ENCODE measurements around the gene EYA4.

Gene EYA4, protein sequence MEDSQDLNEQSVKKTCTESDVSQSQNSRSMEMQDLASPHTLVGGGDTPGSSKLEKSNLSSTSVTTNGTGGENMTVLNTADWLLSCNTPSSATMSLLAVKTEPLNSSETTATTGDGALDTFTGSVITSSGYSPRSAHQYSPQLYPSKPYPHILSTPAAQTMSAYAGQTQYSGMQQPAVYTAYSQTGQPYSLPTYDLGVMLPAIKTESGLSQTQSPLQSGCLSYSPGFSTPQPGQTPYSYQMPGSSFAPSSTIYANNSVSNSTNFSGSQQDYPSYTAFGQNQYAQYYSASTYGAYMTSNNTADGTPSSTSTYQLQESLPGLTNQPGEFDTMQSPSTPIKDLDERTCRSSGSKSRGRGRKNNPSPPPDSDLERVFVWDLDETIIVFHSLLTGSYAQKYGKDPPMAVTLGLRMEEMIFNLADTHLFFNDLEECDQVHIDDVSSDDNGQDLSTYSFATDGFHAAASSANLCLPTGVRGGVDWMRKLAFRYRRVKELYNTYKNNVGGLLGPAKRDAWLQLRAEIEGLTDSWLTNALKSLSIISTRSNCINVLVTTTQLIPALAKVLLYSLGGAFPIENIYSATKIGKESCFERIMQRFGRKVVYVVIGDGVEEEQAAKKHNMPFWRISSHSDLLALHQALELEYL

DNA sequence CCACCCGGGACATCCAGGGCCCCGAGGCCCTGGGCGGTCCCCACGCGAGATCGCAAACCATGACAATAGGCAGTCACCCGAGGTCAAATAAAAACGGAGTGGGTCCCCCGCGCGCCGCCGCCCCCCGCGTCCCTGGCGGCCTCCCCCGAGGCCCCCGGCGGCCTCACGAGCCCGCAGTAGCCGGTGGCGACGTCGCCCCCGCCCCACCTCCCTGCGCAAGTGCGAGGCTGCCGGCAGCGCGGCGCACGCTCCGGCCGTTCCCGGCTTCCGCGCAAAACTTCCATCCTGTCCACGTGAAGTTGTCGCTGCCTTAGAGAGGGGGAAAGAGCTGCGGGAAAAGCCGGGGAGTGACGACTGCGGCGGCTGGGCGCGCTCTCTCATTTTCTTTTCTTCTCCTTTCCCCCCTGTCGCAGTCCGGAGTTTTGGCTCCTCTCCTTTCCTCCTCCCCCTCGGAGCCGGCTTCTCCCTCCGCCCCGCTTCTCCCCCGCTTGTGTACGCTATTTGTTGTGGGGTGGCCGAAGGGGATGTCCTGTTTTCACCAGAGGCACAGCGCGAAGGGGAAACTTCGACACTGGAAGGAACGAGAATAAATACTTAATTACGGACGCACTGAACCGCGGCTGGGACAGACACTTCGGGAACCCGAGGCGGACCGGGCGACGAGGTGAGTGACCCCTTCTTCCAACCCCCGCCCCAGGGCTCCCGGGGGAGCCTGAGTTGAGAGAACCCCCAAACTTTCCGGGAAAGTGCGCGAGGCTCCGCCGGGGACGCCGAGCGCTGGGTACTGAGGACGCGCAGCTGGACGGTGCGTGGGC is at the start of gene EYA4:
Gene EYA4, plus strand, starts transcription at position 272 of the 815 bp plus-strand sequence. CDS start 33,424 bp downstream, outside the sequence.
- no peak for FAIRE-seq

DNA sequence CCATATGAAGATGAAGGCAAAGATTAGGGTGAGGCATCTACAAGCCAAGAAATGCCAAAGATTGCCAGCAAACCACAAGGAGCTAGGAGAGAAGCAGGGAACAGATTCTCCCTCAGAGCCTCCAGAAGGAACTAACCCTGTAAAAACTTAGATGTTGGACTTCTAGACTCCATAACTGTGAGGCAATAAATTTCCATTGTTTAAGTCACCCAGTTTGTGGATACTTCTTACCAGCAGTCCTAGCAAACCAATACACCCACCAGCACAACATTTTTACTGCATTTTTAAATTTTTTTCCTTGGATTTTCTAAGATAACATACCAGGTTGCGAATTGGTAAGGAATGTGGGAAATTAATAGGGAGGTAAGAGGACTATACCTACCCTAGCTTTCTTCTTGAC is 47.8 kb upstream of the EYA4 start:
- no peak for FAIRE-seq

DNA sequence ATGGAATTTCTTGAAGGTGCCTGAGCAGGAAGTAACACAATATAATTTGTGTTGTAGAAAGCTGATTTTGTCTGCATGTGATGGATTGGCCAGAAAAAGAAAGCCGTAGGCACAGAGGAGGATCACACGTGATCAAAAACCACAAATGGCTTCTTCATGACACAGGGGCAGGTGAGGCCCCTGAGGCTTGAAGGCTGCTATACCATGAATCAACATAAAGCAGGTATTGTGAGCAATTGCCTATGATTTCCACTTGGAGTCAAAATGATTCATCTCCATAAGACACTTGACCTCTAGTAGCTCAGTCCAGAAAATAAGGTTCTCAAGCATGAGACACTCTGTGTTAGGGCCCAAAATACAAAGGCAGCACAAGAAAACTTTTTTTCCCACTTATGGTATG is 42.4 kb upstream of the EYA4 start:
- FAIRE-seq, result no peak

DNA sequence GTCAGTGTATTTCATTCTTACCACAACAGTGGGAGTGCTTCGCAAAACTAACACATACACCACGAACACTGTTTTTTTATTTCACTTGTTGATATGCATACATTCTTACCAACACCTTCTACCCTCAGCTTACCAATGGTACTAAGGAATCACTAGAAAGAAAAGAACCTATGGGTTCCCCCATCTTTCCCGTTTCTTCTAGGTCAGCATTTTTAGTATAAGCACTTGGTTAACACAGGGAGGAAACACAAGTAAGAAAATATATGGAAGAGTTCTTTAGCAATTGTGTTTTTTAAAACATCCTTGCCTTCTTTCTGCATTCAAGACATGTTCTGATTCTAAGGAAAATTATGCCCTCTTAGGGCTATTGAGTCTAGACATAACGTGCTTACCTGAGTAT is 39.9 kb upstream of the EYA4 start:
- no peak for FAIRE-seq

DNA sequence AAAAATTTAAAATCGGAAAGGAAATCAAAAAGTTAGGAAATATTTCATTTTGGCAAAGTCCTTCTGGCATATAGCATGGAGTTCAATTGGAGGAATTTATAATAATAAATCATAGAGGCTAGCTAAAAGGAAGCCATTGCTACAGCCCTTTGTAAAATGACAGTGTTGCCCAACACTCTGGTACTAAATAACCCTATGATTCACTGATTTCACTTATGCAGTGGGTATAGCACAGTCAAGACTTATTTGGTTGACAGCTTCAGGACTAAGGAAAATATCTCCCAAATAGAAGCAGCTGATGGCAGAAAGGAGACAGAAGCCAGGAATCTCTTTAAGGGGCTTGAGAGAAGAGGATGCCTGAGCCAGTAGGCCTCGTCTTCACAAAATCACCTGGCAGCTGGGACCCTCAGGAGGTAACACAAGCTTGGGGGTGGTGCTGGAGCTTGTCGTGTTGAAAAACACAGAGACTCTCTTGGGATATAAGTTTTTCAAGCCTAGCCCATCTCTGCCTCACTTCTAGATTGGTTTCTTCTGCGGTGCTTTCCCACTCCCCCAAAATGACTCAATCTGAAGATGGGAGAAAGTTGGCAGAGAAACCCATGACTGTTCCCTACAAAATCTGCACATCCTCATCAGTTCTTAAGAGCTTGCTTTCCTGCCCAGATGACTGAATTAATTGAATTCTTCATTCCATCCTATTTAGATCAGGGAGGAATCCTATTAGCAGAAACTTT is 38.4 kb upstream of the EYA4 start:
- FAIRE-seq, result no peak

DNA sequence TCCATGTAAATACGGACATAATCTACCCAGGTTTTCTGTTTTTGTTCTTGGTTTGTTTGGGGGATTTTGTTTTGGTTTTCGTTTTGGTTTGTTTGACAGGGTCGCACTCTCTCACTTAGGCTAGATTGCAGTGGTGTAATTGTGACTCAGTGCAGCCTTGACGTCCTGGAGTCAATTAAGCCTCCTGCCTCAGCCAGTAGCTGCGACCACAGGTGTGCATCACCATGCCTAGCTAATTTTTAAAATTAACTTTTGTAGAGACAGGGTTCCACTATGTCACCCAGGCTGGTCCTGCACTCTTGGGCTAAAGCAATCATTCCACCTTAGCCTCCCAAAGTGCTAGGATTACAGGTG is 37.8 kb upstream of the EYA4 start:
- FAIRE-seq, result no peak

DNA sequence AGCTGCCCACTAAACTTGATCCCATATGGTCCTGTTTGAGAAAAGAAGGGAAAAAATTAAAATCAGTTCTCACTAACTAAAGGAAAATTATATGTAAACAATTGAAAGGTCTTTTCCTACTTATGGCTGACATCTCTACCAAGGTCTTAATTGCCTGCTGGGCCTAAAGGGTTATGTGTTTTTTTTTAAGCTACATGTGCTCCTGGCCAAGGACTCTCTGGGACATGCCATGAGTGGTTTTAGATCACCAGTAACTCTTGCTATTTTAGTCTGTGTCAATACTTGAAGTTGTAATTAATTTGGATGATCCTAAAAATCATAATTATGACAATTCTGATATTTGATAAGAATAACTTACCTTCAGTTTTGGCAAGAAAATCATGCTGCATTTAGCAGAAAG is 35.9 kb upstream of the EYA4 start:
- FAIRE-seq, result no peak

DNA sequence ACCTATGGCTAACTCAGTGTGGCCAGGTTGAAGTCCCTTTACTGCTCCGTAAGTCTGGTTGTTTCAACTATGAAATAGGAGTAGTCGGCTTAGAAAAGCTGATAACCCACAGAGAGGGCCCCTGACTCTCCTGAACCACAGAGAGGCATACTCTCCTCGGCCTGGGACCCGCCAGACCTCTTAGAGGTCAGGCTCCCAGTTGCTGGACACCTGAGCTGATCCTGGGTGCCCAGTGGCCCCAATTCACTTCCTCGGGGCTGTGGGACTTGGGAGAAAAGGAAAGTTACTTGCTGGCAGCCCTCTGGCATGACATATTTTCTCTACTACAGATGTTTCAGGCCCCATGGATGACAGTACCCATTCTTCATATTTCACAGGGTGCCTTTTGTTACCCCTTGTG is 34.2 kb upstream of the EYA4 start:
- FAIRE-seq, result no peak

DNA sequence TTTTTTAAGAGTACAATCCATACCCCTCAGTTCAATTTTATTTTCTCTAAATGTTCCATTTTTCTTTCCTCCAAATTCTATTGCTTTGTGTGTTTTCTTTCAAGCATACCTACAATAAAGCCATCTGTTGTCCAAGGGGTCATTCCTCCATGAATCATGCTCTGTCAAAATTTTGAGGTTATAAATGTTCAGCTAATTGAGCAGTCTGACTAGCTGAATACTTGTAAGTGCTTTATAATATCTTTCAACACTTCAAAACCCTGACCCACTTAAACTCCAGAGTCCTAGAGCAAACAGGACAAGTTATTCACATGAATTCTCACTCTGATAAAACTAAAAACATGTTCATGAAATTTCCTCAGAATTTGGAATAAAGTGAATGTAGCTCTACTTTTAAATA is 33.4 kb upstream of the EYA4 start:
- no peak for FAIRE-seq

DNA sequence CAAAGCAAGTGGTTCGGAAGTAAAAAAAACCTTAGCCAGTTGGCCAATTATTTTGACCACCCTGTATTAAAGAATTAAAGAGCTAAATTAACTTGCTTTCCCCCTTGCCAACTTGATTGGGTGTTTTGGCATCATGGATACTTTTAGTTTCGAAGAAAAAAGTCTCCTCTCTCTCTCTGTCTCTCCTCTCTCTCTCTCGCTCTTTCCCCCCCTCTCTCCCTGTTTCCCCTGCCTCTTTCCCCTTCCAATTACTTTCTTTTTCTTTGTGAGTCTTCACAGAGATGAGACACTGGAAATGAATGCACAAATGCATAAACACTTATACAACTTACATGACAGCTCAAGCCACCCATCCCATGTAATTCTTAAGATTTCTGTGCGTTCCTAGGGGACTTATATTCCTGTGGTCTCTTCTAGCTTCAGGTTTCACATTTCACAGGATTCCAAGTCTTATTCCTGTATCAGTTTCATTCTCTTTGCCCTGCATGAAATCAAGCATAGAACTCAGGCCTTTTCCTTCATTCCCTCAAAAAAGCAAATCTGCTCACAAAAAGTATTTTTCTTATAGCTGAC is 32.9 kb upstream of the EYA4 start:
- FAIRE-seq, result no peak

DNA sequence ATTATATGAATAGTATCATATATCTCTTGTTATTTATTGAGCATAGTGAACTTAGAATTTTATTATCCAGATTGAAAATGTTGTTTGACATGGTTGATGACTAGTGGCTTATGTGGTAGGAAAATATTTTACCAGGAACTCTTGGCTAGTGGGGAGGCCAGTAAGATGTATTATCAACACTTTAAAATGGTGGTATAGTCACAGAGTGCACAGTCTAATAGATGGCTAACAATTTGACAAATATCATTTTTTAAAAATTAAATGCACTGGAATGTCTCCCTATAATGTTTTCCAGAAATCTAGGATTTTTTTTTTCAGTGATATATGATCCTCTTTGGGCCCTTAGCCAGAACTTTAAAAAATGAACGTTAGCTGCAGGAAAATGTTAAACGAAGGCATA is 26.9 kb upstream of the EYA4 start:
- no peak for FAIRE-seq

DNA sequence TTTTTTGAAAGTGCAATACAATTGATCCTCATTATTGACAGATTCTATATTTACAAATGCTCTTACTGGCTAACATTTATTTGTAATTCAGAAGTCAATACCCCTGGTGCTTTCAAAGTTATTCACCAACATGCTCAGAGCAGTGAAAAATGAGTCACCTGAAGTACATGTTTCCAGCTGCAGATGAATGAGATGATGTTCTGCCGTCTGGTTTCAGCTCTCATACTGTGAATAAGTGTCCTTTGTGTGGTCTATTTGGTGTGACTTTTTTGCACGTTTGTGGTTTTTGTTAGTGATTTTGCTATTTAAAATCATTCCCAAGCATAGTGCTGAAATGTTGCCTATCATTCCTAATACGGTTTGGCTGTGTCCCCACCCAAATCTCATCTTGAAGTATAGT is 22.3 kb upstream of the EYA4 start:
- no peak for FAIRE-seq

DNA sequence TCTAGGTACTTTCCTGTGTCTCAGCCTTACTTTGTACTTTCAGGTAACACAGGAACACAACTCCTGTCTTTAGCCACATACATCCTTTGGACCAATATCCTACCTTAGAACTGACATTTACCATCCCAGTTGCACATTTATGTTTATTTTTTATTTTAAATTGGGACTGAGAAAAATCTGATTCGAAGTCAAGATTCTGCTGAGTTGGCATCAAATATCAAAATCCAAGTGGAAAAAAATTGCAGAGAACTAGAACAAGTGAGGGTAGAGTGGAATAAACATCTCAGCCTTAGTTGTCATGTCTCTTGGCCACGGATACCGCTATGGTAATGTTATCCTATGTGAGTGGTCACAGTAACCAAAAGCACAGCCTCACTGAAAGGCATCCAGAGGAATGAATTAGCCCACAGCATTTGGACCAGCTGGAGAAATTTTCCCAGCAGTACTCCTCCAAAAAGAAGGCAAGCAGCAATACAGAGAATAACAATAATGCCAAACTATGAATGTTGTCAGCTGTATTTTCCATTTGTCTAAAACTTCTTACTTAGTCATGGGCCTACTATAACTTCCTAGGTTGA is 17.6 kb upstream of the EYA4 start:
- FAIRE-seq, result no peak

DNA sequence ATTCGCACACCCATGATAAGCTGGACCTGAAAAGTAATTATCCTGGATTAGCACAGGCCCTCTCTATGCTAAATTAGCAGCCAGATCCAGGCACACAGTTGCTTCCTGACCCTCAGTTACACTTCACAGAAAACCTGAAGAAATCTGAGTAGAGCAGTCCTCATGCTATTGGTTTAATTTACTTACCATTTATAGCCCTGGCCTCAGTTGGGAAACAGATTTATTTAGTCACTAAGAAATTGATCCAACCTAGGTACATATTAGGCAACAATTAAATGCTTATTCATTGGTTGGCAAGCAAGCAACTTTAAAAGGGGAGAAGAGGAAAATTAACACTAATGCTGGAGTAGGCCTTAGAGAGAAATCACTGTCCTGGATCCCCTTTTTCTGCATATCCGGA is 15.6 kb upstream of the EYA4 start:
- FAIRE-seq, result no peak

DNA sequence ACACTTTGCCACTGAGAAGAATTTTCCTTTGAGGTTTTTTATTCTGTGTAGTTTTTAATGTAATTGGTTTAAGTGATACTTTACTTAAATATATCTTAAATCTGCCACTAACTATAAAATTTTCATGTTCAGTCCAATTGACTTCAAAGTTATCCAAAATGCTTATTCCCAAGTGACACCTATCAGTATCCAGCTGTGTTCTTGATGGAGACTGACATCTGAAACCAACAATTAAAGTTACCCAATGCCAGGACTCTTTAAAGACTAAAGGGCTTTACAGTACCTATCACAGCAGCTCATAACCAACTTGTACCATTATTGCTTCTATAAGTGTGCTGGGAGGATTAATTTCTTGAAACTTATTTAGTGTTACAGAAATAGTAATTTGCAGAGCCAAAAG is 13.8 kb upstream of the EYA4 start:
- FAIRE-seq, result no peak

DNA sequence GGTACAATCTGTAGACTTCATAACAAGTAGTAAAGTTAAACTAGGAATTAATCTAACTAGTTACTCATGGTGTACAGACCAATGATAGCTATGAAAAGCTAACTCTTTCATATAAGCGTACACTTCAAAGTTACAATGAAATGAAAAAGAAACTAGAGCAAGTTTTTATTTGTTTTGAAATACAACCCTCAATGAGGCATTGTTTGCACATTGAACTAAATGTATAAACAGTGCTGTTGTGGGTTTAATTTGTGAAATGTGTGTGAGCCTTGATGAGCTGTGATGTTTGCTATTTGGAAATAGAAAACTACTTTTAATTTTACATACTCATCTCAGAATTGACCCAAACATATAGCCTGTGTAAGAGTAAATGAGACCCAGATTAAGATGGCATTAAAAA is 11.1 kb upstream of the EYA4 start:
- no peak for FAIRE-seq

DNA sequence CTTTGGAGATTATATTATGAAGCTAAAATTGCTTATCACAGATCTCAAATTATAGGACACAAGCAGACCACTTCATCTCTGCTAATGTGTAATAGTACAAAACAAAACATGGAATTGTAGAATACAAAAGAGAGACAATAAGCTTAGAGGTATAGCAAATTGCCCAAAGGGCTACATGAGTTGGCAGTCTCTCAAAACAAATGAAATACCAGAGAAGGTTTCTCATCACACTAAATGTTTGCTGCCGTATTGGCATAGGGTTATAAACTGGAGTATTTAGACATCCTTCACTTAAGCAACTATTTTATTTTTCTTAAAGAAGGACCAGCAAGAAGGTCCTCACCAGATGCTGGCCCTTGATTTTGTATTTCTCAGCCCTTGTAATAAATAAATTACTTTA is 5.9 kb upstream of the EYA4 start:
- FAIRE-seq, result no peak

DNA sequence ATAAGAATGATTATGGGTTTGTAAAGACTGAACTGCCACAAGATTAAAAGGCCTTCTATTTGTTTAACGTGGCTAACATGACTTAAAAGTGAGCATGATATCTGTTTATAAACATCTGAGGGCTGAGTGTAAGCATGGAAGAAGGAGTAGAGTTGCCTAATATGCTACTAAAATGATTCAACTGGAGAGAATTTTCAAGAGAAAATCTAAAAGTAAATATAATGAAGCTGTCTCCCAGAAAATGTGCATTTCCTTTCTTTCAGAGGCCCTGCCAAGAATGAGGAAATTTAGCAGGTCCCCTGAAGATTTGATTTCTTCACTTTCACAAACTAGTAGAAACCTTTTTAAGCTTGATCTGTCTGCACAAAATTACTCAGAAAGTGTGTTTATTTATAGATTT is 4.2 kb upstream of the EYA4 start:
- peak; percentile 77 for FAIRE-seq

DNA sequence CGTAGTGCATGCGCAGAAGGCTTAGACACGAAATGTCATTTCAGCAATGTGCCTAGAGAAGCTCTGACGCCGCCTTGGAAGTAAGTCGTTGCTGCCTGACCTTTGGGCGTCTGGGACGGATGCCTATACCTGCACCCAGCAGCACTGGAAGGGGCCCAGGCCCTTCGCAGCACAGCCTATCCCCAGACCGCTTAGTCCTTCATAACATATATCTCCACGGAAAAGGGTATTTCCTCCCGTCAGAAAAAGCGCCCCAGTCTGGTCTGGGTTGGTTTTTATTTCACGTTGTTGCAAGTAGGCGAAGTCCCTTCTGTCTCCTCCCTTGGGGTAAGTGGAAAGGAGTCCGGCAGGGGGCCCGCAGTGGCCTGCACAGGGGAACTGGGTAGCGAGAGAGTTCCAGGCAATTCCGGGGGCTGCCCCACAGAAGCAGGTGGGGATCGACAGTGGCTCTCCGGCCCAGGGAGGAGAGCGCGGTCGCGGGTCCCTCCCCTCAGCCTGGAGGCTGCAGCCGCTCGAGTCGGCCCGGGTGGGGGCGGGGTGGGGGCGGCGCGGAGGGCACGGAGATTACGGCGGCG is 559 bp upstream of the EYA4 start:
- FAIRE-seq, result no peak

DNA sequence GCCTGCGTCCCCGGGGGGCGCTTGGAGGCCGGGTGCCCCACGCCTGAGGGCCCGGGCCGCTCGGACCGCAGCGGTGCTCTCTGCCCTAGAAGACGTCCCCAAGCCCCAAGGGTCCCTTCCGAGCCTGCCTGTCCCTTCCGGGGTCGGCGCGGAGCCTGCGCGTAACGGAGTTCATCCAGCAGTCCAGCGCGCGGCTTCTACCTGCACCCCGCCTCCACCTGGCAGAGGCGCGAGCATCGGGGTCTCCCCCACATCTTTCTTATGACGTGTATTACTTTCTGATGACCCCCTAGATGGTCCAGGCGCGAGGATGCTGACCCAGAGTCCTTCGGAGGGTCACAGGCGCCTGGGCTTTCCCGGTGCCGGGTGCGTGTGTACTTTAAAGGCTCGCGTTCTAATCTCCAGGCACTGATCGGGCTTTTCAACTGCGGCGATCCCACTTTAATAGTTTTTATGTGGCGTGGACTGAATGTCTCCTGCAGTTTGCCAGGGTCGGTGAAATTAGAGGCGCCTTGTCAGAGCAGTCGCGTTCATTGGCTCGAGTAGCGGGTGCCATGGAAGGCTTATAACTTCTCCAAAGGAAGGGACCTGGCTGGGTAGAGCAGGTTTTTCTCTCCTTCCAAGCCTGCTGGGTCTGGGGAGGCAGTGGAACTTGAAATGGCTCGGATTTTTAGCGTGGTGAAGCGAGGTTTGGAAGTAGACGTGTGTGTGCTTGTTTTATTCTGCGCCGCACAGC is 912 bp downstream of the EYA4 start:
- no peak for FAIRE-seq

Measured in endometrium (tissue), 2 donors.